ENCODE measurements around the gene PODXL.

GRCh38 chr7:131554880-131555516 is 1.4 kb downstream of the PODXL start:
- TF ChIP-seq CTCF (IDR thresholded peaks at IDR 0.05) (no peak), POLR2A (IDR thresholded peaks at IDR 0.05) (no peak)

All from testis (tissue), 2 donors.